HCT116 (cell line): ENCODE data around the gene ABCB10. TPM values are rescaled to one million over a fixed set of nuclear protein-coding genes. Genes with fewer than 3 reads are reported as not detected.

Source experiments
- ATAC-seq: fragments of 200-7000 bp; cut with Tn5 transposase; 2 replicates; pipeline ENCODE4 v1.9.1; 2020; ENCODE audit warnings: mild to moderate bottlenecking, moderate library complexity
- BruUV-seq: library from RNA; stranded (reverse); fragments of 400-500 nt; replicated peaks from 2 replicates; lab custom pipeline; 2021; lab: Mats Ljungman, UMichigan
- CTCF ChIA-PET: fragments of 300-600 bp; sonication (Branson Sonifier 250); formaldehyde crosslinking; loops from one replicate; lab custom pipeline; 2021; ENCODE audit warnings: antibody characterized with exemption; lab: Charles Lee
- POLR2A ChIA-PET: fragments of 300-600, 350-600 bp; sonication (Branson Sonifier 250); formaldehyde crosslinking; loops from one replicate; lab custom pipeline; 2021; ENCODE audit warnings: antibody characterized with exemption; lab: Charles Lee
- RAD21 ChIA-PET, 2 experiments: fragments of 300-600 bp; sonication (Branson Sonifier 250); formaldehyde crosslinking; loops; one replicate each; lab custom pipeline; 2023; ENCODE audit warnings: low total read pairs in 2 of 2; ENCODE audit not compliant: uncharacterized antibody in 2 of 2, unreplicated experiment in 2 of 2, low non-redundant PET in 1 of 2; lab: Charles Lee
- DNase-seq: peaks from one replicate; pipeline ENCODE4 v3.0.0-alpha.2; 2010; ENCODE audit warnings: low read depth, low spot score
- H2AFZ ChIP-seq: fragments of 200-600 bp; shearing (Covaris generic), sonication (generic); 2 replicates; pipeline ENCODE4 v1.6.1; 2017; ENCODE audit warnings: low read depth, mixed run types, mixed read lengths, antibody characterized with exemption, low read length; ENCODE audit not compliant: poor library complexity, severe bottlenecking
- H3K27ac ChIP-seq: 2 replicates; pipeline ENCODE4 v1.5.1; 2012; ENCODE audit warnings: low read depth, low read length
- H3K27me3 ChIP-seq: fragments of 200-600 bp; sonication (generic); 2 replicates; pipeline ENCODE4 v1.6.1; 2016; ENCODE audit warnings: mixed run types, low read length, mixed read lengths; ENCODE audit not compliant: insufficient read depth
- H3K36me3 ChIP-seq, 2 experiments: fragments of 200-500 bp in 1 of 2; fragments of 200-600 bp in 1 of 2; sonication (Bioruptor generic) in 1 of 2; sonication (generic) in 1 of 2; 2 replicates each; pipeline versions ENCODE4 v1.5.1 to v1.6.1; 2014 to 2016; ENCODE audit warnings: low read length in 2 of 2, inconsistent platforms in 1 of 2, mixed read lengths in 1 of 2, mixed run types in 1 of 2; ENCODE audit not compliant: insufficient read depth in 2 of 2, control insufficient read depth in 1 of 2
- H3K4me1 ChIP-seq, 2 experiments: fragments of 200-600 bp in 1 of 2; sonication (generic) in 1 of 2; 2 replicates each; pipeline versions ENCODE4 v1.5.1 to v1.6.1; 2012 to 2017; ENCODE audit warnings: low read length in 2 of 2, inconsistent platforms in 1 of 2, mild to moderate bottlenecking in 1 of 2, mixed read lengths in 1 of 2, mixed run types in 1 of 2, moderate library complexity in 1 of 2; ENCODE audit not compliant: insufficient read depth in 2 of 2, control insufficient read depth in 1 of 2
- H3K4me2 ChIP-seq: fragments of 200-600 bp; sonication (generic); 2 replicates; pipeline ENCODE4 v1.6.1; 2017; ENCODE audit warnings: mixed run types, low read length, mixed read lengths
- H3K4me3 ChIP-seq, 2 experiments: fragments of 200-600 bp in 1 of 2; sonication (generic) in 1 of 2; replicated peaks in 1 of 2; 2 replicates each; pipeline ENCODE4 v1.5.1; 2011 to 2016; ENCODE audit warnings: low read length in 2 of 2, control low read depth in 1 of 2, low read depth in 1 of 2, mild to moderate bottlenecking in 1 of 2, mixed read lengths in 1 of 2, mixed run types in 1 of 2
- H3K79me2 ChIP-seq: fragments of 200-600 bp; sonication (generic); 2 replicates; pipeline ENCODE4 v1.6.1; 2017; ENCODE audit warnings: mild to moderate bottlenecking, mixed run types, low read length, moderate library complexity, mixed read lengths; ENCODE audit not compliant: insufficient read depth
- H3K9ac ChIP-seq: fragments of 200-600 bp; sonication (generic); 2 replicates; pipeline ENCODE4 v1.6.1; 2016; ENCODE audit warnings: low read length, mixed read lengths
- H3K9me2 ChIP-seq: fragments of 200-600 bp; sonication (generic), shearing (Covaris generic); 2 replicates; pipeline ENCODE4 v1.6.1; 2017; ENCODE audit warnings: mixed run types, mild to moderate bottlenecking, moderate library complexity; ENCODE audit not compliant: insufficient read depth
- H3K9me3 ChIP-seq, 2 experiments: fragments of 200-500 bp in 1 of 2; fragments of 200-600 bp in 1 of 2; sonication (Bioruptor generic) in 1 of 2; sonication (generic) in 1 of 2; 2 replicates each; pipeline ENCODE4 v1.6.1; 2014 to 2017; ENCODE audit warnings: low read length in 2 of 2, mixed read lengths in 2 of 2, inconsistent platforms in 1 of 2, low read depth in 1 of 2, mild to moderate bottlenecking in 1 of 2, mixed run types in 1 of 2, moderate library complexity in 1 of 2; ENCODE audit not compliant: control insufficient read depth in 1 of 2, insufficient read depth in 1 of 2
- H4K20me1 ChIP-seq: fragments of 200-600 bp; sonication (generic), shearing (Covaris generic); 2 replicates; pipeline ENCODE4 v1.6.1; 2017; ENCODE audit warnings: mixed run types, mild to moderate bottlenecking, moderate library complexity; ENCODE audit not compliant: insufficient read depth
- CEBPB ChIP-seq: IDR thresholded peaks from 2 replicates; pipeline ENCODE4 v1.6.1; 2012; ENCODE audit warnings: low read depth
- EZH2 ChIP-seq: fragments of 200-600 bp; sonication (generic); IDR thresholded peaks from 2 replicates; pipeline ENCODE4 v1.6.1; 2017; ENCODE audit warnings: antibody characterized with exemption, mixed run types
- JUND ChIP-seq: IDR thresholded peaks from 2 replicates; pipeline ENCODE4 v1.6.1; 2012
- POLR2A ChIP-seq: IDR thresholded peaks from 2 replicates; pipeline ENCODE4 v1.7.0; 2011; ENCODE audit warnings: borderline replicate concordance; ENCODE audit not compliant: insufficient read depth, insufficient read length; ENCODE audit errors: extremely low read depth
- SP1 ChIP-seq: IDR thresholded peaks from 2 replicates; pipeline ENCODE4 v1.6.1; 2012; ENCODE audit warnings: low read depth
- SRF ChIP-seq: IDR thresholded peaks from 2 replicates; pipeline ENCODE4 v1.6.1; 2012; ENCODE audit warnings: low read depth
- TCF7L2 ChIP-seq: IDR thresholded peaks from 2 replicates; pipeline ENCODE4 v1.7.0; 2011; ENCODE audit warnings: borderline replicate concordance, inconsistent platforms; ENCODE audit not compliant: insufficient read depth, insufficient read length; ENCODE audit errors: extremely low read depth
- ZFX ChIP-seq: fragments of 450-650 bp; IDR thresholded peaks from 2 replicates; pipeline ENCODE4 v1.6.1; 2017
- ZNF274 ChIP-seq: fragments of 200-500 bp; sonication (Bioruptor generic); IDR thresholded peaks from 2 replicates; pipeline ENCODE4 v1.6.1; 2014; ENCODE audit warnings: mild to moderate bottlenecking, low read depth, low read length, inconsistent platforms
- intact Hi-C: fragments of 100-400 bp; cut with micrococcal nuclease; formaldehyde crosslinking; loops from 2 replicates; pipeline ENCODE4 v1.10.0; 2022
- total RNA-seq: library from RNA; stranded (reverse); gene quantifications from one replicate; pipeline ENCODE4 v1.2.1, GENCODE V29; 2021; ENCODE audit not compliant: unreplicated experiment
- TF ChIP-seq, protein P1 (sequence below): IDR thresholded peaks from 2 replicates; pipeline ENCODE4 v1.6.1; 2012; ENCODE audit warnings: low read depth
- TF ChIP-seq, protein P2 (sequence below): IDR thresholded peaks from 2 replicates; pipeline ENCODE4 v1.6.1; 2012
- TF ChIP-seq, protein P3 (sequence below): IDR thresholded peaks from 2 replicates; pipeline ENCODE4 v1.6.1; 2011; ENCODE audit warnings: mild to moderate bottlenecking, low read length, moderate library complexity; ENCODE audit not compliant: insufficient replicate concordance; ENCODE audit errors: extremely low read depth
- TF ChIP-seq, protein P4 (sequence below), 3 experiments: fragments of 200-600 bp in 1 of 3; sonication (generic) in 1 of 3; IDR thresholded peaks in 2 of 3; conservative IDR thresholded peaks in 1 of 3; 2 replicates each; pipeline ENCODE4 v1.5.1; 2012 to 2017; ENCODE audit warnings: low read depth in 2 of 3, low read length in 2 of 3, antibody characterized with exemption in 1 of 3, borderline replicate concordance in 1 of 3, control low read depth in 1 of 3, mild to moderate bottlenecking in 1 of 3, mixed read lengths in 1 of 3, mixed run types in 1 of 3, moderate library complexity in 1 of 3; ENCODE audit not compliant: insufficient read depth in 1 of 3

The ABCB10 gene
- total RNA-seq, 1 experiment from 2014 or later, result 20.3 TPM

DNA sequence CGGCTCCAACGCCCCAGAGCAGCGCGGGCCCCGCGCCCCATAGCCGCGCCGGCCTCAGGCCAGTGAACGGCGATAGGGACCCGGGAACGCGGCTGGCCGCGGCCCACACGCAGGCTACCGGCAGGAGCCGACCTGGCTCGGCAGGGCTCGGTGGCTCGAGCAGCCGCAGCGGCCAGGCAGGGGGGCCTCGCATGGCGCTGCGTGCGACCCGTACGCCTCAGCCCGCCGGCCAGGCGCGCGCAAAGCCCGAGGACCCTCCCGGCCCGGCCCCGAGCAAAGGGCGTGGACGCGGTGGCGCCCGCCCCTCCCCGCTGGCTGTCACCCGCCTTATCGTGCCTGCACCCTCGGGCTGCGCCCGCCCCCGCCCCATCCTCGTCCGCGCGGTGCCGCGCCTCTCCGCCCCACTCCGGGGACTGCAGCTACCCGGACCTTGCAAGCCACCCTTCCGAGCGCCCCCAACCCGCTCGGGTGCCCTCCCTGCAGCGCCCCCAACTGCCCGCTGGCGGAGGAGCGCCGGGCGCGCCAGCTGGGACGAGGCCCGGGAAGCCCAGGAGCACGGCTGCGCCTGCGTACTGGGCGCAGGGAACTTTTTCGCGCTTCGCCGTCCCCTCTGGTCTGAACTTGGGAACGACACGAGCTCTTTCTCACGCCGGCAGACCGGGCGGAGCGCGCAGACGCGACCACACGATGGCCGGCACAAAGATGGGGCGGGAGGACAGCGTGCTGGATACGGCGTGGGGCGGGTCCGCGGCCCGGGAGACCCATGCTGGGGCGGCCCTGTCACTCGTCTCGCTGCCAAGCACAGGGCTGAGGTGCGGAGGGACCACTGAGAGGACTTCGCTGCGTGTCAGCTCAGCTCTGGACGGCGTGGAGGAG, at the start of gene ABCB10 (continued):
- TF ChIP-seq, protein P1, sequence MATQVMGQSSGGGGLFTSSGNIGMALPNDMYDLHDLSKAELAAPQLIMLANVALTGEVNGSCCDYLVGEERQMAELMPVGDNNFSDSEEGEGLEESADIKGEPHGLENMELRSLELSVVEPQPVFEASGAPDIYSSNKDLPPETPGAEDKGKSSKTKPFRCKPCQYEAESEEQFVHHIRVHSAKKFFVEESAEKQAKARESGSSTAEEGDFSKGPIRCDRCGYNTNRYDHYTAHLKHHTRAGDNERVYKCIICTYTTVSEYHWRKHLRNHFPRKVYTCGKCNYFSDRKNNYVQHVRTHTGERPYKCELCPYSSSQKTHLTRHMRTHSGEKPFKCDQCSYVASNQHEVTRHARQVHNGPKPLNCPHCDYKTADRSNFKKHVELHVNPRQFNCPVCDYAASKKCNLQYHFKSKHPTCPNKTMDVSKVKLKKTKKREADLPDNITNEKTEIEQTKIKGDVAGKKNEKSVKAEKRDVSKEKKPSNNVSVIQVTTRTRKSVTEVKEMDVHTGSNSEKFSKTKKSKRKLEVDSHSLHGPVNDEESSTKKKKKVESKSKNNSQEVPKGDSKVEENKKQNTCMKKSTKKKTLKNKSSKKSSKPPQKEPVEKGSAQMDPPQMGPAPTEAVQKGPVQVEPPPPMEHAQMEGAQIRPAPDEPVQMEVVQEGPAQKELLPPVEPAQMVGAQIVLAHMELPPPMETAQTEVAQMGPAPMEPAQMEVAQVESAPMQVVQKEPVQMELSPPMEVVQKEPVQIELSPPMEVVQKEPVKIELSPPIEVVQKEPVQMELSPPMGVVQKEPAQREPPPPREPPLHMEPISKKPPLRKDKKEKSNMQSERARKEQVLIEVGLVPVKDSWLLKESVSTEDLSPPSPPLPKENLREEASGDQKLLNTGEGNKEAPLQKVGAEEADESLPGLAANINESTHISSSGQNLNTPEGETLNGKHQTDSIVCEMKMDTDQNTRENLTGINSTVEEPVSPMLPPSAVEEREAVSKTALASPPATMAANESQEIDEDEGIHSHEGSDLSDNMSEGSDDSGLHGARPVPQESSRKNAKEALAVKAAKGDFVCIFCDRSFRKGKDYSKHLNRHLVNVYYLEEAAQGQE, result no peak
- TF ChIP-seq POLR2A, result peak; percentile 62
- TF ChIP-seq, protein P2, sequence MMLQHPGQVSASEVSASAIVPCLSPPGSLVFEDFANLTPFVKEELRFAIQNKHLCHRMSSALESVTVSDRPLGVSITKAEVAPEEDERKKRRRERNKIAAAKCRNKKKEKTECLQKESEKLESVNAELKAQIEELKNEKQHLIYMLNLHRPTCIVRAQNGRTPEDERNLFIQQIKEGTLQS, result no peak

DNA sequence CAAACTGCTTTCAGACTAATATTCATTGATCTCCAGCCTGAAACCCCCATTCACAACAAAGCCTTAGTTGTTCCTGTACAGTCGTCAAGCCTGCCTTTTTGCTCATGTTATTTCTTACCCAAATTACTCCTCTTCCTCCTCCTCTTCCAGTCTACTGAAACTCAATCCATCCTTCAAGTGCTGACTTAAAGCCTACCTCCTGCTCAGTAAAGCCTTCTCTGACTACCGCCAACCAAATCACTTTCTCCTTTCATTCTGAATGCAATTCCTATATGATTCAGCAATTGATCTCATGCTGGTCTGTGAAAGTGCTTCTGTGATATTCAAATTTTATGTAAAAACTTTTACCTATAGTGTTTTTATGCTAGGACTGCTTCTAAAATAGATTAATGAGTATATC, 48.9 kb upstream of the ABCB10 start:
- CTCF ChIA-PET, result no interaction called here
- no peaks in the 10 kb centered on the region; the same call in 1 of the 2 replicates for H3K79me2 ChIP-seq
- H2AFZ ChIP-seq, result no peak overlapping the region
- H3K27me3 ChIP-seq, result no peaks in the 10 kb centered on the region
- no peak overlapping the region for H3K4me2 ChIP-seq
- no peaks in the 10 kb centered on the region for H3K9me3 ChIP-seq
- no peak overlapping the region for H3K9ac ChIP-seq
- no peak overlapping the region for H3K4me3 ChIP-seq
- no TSS peak for BruUV-seq
- H3K9me2 ChIP-seq, result no peaks in the 10 kb centered on the region
- H3K36me3 ChIP-seq, result peaks cover 31 to 42% of the 10 kb centered on the region in 2 experiments; a peak in 3 of 4 replicates
- H3K4me1 ChIP-seq, result no peaks in the 10 kb centered on the region
- TF ChIP-seq, protein P3, sequence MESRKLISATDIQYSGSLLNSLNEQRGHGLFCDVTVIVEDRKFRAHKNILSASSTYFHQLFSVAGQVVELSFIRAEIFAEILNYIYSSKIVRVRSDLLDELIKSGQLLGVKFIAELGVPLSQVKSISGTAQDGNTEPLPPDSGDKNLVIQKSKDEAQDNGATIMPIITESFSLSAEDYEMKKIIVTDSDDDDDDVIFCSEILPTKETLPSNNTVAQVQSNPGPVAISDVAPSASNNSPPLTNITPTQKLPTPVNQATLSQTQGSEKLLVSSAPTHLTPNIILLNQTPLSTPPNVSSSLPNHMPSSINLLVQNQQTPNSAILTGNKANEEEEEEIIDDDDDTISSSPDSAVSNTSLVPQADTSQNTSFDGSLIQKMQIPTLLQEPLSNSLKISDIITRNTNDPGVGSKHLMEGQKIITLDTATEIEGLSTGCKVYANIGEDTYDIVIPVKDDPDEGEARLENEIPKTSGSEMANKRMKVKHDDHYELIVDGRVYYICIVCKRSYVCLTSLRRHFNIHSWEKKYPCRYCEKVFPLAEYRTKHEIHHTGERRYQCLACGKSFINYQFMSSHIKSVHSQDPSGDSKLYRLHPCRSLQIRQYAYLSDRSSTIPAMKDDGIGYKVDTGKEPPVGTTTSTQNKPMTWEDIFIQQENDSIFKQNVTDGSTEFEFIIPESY, result no peak
- TF ChIP-seq EZH2 (no peak), TCF7L2 (no peak), CEBPB (no peak), ZNF274 (no peak), SRF (no peak), ZFX (no peak), JUND (no peak), SP1 (no peak)
- TF ChIP-seq, protein P4, sequence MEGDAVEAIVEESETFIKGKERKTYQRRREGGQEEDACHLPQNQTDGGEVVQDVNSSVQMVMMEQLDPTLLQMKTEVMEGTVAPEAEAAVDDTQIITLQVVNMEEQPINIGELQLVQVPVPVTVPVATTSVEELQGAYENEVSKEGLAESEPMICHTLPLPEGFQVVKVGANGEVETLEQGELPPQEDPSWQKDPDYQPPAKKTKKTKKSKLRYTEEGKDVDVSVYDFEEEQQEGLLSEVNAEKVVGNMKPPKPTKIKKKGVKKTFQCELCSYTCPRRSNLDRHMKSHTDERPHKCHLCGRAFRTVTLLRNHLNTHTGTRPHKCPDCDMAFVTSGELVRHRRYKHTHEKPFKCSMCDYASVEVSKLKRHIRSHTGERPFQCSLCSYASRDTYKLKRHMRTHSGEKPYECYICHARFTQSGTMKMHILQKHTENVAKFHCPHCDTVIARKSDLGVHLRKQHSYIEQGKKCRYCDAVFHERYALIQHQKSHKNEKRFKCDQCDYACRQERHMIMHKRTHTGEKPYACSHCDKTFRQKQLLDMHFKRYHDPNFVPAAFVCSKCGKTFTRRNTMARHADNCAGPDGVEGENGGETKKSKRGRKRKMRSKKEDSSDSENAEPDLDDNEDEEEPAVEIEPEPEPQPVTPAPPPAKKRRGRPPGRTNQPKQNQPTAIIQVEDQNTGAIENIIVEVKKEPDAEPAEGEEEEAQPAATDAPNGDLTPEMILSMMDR (IDR thresholded peaks at IDR 0.05 in 2 of 3, conservative IDR thresholded peaks at IDR 0.05 in 1 of 3; ENCODE audit: borderline replicate concordance in 1 of 3, insufficient read depth in 1 of 3, low read depth in 2 of 3, low read length in 2 of 3), result no peak
- no peak for DNase-seq
- no peak overlapping the region for H3K27ac ChIP-seq
- RAD21 ChIA-PET, result no interaction called here
- intact Hi-C loops, result no loop called here
- POLR2A ChIA-PET, result no interaction called here
- ATAC-seq, result no peak
- H4K20me1 ChIP-seq, result no peaks in the 10 kb centered on the region
